IPS-18a (cell line): ENCODE results near the gene CHKA.

ENCODE experiments used
- H3K27ac ChIP-seq: one replicate; pipeline ENCODE4 v1.5.1; 2013; ENCODE audit warnings: low read length
- H3K27me3 ChIP-seq: one replicate; pipeline ENCODE4 v1.6.1; 2013; ENCODE audit warnings: mild to moderate bottlenecking, low read length; ENCODE audit not compliant: control insufficient read depth, insufficient read depth
- H3K36me3 ChIP-seq: one replicate; pipeline ENCODE4 v1.6.1; 2013; ENCODE audit warnings: low read depth, low read length; ENCODE audit not compliant: control insufficient read depth
- H3K4me1 ChIP-seq: one replicate; pipeline ENCODE4 v1.6.1; 2013; ENCODE audit warnings: low read depth, low read length; ENCODE audit not compliant: control insufficient read depth
- H3K4me3 ChIP-seq: one replicate; pipeline ENCODE4 v1.5.1; 2013; ENCODE audit warnings: low read length
- H3K9ac ChIP-seq: one replicate; pipeline ENCODE4 v1.6.1; 2013; ENCODE audit warnings: mild to moderate bottlenecking, low read length, moderate library complexity
- H3K9me3 ChIP-seq: one replicate; pipeline ENCODE4 v1.6.1; 2013; ENCODE audit warnings: low read depth, low read length; ENCODE audit not compliant: control insufficient read depth

CHKA gene

DNA sequence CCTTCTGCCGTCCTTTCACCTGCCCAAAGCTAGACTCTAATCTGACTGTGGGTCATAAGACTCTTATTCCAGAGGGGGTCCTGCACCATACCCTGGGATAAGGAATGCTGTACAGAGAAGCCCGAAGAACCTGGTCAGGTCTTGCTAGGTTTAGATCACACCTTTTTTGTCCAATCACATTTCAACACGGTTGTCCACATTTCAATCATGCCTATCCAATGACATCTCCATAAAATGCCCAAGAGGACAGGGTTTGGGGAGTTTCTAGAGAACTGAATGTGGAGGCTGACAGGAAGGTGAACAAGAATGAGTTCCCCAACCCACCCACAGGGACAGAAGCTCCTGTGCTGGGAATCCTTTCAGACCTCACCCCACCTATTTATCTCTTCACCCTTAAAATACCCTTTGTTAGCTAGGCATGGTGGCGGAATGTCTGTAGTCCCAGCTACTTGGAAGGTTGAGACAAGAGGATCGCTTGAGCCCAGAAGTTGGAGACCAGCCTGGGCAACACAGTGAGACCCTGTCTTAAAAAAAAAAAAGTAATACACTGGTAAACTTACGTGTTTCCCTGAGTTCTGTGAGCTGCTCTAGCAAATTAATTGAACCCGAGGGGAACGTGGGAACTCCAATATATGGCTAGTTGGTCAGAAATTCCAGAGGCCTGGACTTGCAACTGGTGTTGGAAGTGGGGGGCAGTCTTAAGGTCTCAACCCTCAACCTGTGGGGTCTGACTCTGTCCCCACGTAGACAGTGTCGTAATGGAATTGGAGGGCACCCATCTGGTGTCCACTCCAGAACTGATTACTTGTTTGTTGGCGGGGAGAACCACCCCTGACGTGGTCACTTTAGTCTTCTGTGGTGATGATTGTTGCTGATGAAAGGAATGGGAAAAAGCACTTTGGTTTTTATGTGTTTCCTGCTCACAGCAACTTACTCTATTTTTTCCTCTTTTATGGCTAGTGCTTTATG, 64.6 kb downstream of the CHKA start:
- H3K27ac ChIP-seq: no peak overlapping the region
- H3K27me3 ChIP-seq: no peaks in the 10 kb centered on the region
- no peak overlapping the region for H3K4me3 ChIP-seq
- no peak overlapping the region for H3K9ac ChIP-seq
- H3K9me3 ChIP-seq: no peaks in the 10 kb centered on the region
- H3K36me3 ChIP-seq: peaks cover 27% of the 10 kb centered on the region
- H3K4me1 ChIP-seq: no peaks in the 10 kb centered on the region

DNA sequence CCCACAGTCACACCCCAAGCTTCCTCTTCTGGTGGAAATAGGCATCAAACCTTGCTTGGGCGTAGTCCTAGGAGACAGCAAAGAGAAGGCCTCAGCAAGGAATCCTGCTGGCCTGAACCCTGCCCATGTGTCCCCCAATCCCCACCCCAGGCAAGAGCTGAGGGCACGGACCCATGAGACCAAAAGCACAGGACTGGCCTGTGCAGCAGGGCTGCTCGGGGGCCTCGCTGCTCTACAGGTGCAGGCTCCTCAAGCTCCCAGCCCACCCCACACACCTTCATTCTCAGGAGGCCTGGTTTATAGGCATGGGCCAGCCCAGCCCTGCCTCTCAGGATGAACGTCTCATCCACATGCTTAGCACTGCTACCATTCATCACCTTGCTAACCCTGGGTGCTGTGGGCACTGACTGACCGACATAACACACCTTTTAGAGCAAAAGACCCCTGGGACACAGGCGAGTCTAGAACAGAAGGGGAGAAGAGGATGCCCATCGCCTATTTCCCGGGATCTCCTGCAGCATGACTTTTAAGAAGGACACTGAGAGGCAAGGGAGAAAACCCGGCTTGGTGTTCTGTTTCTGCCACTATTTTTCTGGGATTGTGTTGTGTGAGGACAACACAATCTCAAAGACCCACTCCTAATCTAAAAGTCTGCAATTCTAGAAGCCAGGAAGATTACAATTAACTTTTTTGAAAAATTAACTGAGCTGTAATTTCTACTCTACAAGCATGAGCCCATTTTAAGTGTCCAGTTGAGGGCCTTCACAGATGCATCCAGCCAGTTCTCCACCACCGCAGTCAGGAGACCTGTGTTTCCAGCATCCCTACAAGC, 67.0 kb downstream of the CHKA start:
- Histone ChIP-seq H3K4me1 (no peaks in the 10 kb centered on the region), H3K9me3 (no peaks in the 10 kb centered on the region), H3K9ac (no peak overlapping the region), H3K27ac (no peak overlapping the region), H3K27me3 (no peaks in the 10 kb centered on the region), H3K4me3 (no peak overlapping the region), H3K36me3 (peaks cover 11% of the 10 kb centered on the region)

DNA sequence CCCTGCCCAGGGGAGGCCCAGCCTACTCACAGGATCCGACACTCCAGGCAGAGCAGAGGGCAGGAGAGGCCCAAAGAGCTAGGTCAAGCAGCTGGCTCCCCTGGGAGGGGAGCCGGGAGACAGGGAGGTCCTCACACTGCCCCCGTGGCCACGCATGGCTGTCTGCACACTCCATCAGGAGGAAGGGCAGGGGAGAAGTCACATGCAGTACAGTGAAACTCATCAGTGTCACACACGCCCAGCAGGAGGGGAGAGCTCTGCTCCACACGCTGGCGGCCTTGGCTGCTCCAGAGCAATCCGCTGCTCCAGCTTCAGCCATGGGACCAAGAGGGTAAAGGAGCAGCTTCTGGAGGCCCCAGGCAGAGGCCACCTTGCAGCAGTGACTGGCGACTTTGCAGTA, 68.1 kb downstream of the CHKA start:
- peaks cover 2% of the 10 kb centered on the region for H3K36me3 ChIP-seq

DNA sequence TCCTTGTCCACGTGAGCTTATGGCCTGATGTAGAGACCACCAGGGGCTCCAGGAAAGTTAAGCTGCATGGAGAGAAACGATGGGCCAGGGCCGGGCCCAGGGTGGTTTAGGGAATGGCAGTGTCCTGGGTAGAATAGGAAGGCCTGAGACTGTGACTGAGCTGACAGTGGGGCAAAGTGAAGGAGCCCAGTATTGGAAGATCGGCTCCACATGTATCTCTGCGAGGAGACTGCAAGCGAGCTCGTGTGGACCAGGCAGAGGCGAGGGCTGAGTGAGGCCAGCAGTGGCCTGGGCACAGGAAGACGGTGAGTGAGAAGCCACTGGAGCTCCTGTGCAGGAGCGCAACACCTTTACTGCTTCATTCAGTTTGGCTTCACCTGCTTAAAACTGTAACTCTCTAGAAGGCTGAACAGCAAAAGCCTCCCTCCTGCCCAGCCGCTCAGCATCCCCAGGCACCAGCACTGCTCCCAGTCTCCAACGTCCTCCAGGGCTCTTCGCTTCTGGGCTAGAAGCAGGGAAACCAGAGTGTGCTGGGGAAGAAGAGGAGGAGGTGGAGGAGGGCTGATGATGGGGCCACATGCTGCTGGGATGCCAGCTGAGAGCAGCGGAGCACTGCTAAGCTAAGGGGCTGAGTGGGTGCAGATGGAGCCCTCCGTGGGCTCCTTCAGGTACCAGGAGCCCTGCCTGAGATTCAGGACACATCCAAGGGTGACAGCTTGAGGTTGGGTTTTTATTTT, 68.9 kb downstream of the CHKA start:
- Histone ChIP-seq H3K27me3 (no peaks in the 10 kb centered on the region), H3K27ac (no peak overlapping the region), H3K4me3 (no peak overlapping the region), H3K36me3 (no peaks in the 10 kb centered on the region), H3K9me3 (no peaks in the 10 kb centered on the region), H3K9ac (no peak overlapping the region), H3K4me1 (no peaks in the 10 kb centered on the region)

More for the DNA sequence above, 68.1 kb downstream of the CHKA start:
- Histone ChIP-seq H3K4me3 (no peak overlapping the region), H3K27me3 (no peaks in the 10 kb centered on the region), H3K9me3 (no peaks in the 10 kb centered on the region), H3K27ac (no peak overlapping the region), H3K9ac (no peak overlapping the region), H3K4me1 (no peaks in the 10 kb centered on the region)

DNA sequence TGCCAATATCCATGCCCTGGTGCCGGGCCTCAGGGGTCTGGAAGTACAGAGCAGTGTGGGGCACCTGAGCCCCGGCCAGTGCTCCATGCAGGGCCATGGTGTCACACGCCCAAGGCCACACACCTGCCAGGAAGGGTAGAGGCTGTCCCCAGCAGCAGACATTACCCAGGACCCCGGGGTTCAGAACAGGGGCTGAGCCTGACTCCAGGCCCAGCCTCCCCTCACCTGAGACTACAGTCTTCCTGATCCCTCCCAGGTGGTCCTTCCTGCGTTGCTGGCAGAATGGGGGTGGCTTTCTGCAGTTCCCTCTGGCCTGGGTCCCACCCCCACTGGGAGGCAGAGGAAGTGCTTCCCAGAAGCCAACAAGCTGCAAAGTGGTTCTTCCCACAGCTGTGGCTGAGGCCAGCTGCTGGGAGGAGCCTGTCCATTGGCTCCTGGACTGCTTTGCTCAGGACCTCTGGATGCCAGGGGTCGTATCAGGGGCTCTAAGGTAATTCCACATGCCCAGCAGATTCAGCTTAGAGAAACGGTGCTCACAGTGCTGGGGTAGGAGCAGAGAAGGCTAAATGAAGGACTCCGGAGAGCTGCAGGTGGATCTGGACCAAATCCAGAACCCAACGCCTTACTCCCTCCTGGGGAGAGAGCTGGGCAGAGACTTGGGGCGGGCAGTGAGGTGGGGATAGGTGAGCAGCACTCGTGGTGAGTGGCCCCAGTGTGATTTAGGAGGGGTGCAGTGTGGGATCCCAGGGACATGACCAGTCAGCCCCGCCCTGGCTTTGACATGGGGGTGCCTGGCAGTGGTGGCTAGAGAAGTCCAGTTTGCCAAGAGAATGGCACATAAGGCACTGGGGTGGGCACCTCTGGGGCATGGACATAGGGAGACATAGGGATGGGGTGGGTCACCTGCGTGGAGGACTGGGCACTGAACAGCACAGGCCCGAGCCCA, 69.7 kb downstream of the CHKA start:
- no peak overlapping the region for H3K9ac ChIP-seq
- H3K36me3 ChIP-seq: no peaks in the 10 kb centered on the region
- H3K4me1 ChIP-seq: no peaks in the 10 kb centered on the region
- no peak overlapping the region for H3K27ac ChIP-seq
- H3K9me3 ChIP-seq: no peaks in the 10 kb centered on the region
- no peaks in the 10 kb centered on the region for H3K27me3 ChIP-seq
- no peak overlapping the region for H3K4me3 ChIP-seq

DNA sequence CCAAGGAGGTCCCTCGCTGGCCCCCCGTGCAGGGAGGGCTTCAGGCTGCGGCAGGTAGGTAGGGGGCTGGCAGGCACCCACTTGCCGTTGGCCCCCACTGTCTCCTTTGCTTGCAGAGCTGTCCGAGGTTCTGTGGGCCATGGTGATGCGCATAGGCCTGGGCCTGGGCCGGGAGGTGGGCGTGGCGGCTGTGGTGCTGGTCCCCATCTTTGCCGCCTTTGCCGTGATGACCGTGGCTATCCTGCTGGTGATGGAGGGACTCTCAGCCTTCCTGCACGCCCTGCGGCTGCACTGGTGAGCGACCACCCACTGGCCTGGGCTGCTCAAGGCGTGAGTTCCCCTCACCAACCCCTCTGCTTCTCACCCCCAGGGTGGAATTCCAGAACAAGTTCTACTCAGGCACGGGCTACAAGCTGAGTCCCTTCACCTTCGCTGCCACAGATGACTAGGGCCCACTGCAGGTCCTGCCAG, 70.8 kb downstream of the CHKA start:
- Histone ChIP-seq H3K36me3 (no peaks in the 10 kb centered on the region), H3K4me3 (no peak overlapping the region), H3K4me1 (no peaks in the 10 kb centered on the region), H3K27ac (no peak overlapping the region), H3K27me3 (no peaks in the 10 kb centered on the region), H3K9ac (no peak overlapping the region), H3K9me3 (no peaks in the 10 kb centered on the region)

DNA sequence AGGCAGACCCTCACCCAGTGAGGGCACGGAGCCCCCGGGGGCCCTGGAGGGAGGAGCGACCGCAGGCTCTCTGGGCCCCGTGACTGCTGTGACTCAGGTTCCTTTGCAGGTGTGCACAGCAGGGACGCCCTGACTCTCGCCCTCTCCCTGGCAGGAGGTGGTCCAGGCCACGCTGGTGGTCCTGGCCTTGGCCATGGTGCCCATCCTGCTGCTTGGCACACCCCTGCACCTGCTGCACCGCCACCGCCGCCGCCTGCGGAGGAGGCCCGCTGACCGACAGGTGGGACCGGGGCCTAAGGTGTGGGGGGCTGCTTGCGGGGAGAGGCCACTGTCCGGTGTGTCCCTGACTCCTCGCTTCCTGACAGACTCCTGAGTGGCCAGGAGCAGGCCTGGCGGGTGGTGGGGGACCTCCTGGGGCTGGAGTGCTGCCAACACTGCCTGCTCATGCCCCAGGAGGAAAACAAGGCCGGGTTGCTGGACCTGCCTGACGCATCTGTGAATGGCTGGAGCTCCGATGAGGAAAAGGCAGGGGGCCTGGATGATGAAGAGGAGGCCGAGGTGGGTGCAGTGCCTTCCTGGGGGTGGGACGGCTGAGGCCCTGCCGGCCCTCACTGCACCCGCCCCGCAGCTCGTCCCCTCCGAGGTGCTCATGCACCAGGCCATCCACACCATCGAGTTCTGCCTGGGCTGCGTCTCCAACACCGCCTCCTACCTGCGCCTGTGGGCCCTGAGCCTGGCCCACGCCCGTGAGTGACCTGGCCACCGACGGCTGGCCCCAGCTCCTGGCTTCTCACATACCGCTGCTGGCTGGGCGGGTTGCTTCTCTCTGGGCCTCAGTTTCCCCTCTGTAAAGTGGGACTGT, 71.4 kb downstream of the CHKA start:
- Histone ChIP-seq H3K4me3 (no peak overlapping the region), H3K4me1 (no peaks in the 10 kb centered on the region), H3K9me3 (no peaks in the 10 kb centered on the region), H3K36me3 (no peaks in the 10 kb centered on the region), H3K27me3 (no peaks in the 10 kb centered on the region), H3K27ac (no peak overlapping the region), H3K9ac (no peak overlapping the region)

DNA sequence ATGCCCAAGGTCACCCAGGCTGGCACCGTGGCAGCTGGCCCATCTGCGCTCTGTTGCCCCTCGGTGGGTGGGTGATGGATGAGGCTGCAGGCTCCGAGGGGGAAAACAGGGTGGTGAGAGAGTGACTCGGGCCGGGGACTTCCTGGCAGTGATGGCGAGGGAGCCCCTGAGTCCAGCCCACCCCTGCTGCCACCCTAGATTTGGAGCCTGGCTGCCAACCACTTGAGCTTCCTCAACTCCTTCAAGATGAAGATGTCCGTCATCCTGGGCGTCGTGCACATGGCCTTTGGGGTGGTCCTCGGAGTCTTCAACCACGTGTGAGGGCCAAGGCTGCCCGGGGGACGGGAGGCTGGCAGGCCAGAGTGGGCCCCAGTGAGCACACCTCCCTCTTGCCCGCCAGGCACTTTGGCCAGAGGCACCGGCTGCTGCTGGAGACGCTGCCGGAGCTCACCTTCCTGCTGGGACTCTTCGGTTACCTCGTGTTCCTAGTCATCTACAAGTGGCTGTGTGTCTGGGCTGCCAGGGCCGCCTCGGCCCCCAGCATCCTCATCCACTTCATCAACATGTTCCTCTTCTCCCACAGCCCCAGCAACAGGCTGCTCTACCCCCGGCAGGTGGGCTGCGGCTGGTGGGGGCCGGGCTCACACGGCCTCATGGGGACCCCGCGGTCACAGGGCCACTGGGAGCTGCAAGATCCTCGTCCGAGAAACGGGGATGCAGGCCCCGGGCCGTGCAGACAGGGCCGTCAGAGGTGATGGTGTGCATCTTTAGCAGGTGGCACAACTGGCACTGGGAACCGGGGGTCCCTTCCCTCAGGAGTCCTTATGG, 72.3 kb downstream of the CHKA start:
- Histone ChIP-seq H3K4me1 (no peaks in the 10 kb centered on the region), H3K36me3 (no peaks in the 10 kb centered on the region), H3K4me3 (no peak overlapping the region), H3K9me3 (no peaks in the 10 kb centered on the region), H3K9ac (no peak overlapping the region), H3K27ac (no peak overlapping the region), H3K27me3 (no peaks in the 10 kb centered on the region)

DNA sequence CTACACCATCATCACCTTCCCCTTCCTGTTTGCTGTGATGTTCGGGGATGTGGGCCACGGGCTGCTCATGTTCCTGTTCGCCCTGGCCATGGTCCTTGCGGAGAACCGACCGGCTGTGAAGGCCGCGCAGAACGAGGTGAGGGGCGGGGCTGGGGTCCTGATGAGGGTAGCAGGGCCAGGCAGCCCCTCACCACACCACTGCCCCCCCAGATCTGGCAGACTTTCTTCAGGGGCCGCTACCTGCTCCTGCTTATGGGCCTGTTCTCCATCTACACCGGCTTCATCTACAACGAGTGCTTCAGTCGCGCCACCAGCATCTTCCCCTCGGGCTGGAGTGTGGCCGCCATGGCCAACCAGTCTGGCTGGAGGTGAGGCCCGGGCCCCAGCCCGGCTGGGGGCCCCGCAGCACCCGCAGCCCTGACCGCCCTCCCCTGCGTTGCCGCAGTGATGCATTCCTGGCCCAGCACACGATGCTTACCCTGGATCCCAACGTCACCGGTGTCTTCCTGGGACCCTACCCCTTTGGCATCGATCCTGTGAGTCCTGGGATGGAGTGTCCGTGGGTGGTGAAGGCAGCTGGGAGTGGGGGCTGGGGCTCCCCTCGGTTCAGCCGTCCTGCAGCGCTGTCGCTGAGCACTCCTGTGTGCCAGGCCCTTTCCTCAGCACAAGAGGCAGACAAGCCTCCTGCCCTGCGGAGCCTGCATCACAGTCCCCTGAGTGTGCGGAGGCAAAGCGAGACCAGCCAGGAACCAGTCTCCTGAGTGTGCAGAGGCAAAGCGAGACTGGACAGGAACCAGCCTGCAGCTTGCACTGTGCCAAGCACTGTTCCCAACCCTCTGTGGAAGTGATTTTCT, 73.5 kb downstream of the CHKA start:
- no peaks in the 10 kb centered on the region for H3K27me3 ChIP-seq
- H3K9ac ChIP-seq: no peak overlapping the region
- H3K27ac ChIP-seq: no peak overlapping the region
- H3K36me3 ChIP-seq: no peaks in the 10 kb centered on the region
- H3K4me3 ChIP-seq: no peak overlapping the region
- H3K9me3 ChIP-seq: no peaks in the 10 kb centered on the region
- H3K4me1 ChIP-seq: no peaks in the 10 kb centered on the region
